Rectal smooth muscle tissue (tissue), 1 donor: ENCODE results near the gene IAH1.
A peak's percentile ranks its signal among the peaks of the same experiment; 100 is the strongest.

Experiments used
- H3K27ac ChIP-seq: one replicate; pipeline ENCODE4 v1.7.0; 2013; ENCODE audit warnings: low read depth, low read length, inconsistent platforms
- H3K27me3 ChIP-seq: one replicate; pipeline ENCODE4 v1.7.0; 2013; ENCODE audit warnings: low read length; ENCODE audit not compliant: control insufficient read depth, insufficient read depth
- H3K36me3 ChIP-seq: one replicate; pipeline ENCODE4 v1.7.0; 2013; ENCODE audit warnings: low read length; ENCODE audit not compliant: control insufficient read depth, insufficient read depth
- H3K4me1 ChIP-seq: one replicate; pipeline ENCODE4 v1.7.0; 2013; ENCODE audit warnings: low read length; ENCODE audit not compliant: control insufficient read depth, insufficient read depth
- H3K4me3 ChIP-seq: one replicate; pipeline ENCODE4 v1.7.0; 2013; ENCODE audit warnings: low read length
- H3K9ac ChIP-seq: one replicate; pipeline ENCODE4 v1.7.0; 2013; ENCODE audit warnings: low read length

Gene IAH1

GRCh38 chr2:9474361-9475057 is at the start of gene IAH1:
Gene IAH1 (plus strand): TSS chr2:9474551. CDS start chr2:9474567, 16 bp downstream.
- Histone ChIP-seq H3K27ac (peak within 1 kb of the TSS; percentile 83), H3K4me1 (peaks cover 3% of the 10 kb centered on the region), H3K36me3 (peaks cover 3% of the 10 kb centered on the region), H3K27me3 (no peaks in the 10 kb centered on the region), H3K4me3 (peak within 1 kb of the TSS; percentile 81), H3K9ac (peak within 1 kb of the TSS; percentile 89)

GRCh38 chr2:9428965-9429577 is 45.3 kb upstream of the IAH1 start:
- H3K27me3 ChIP-seq = no peaks in the 10 kb centered on the region
- no peak overlapping the region for H3K27ac ChIP-seq
- no peak overlapping the region for H3K4me3 ChIP-seq
- H3K9ac ChIP-seq = no peak overlapping the region
- H3K36me3 ChIP-seq = peaks cover 6% of the 10 kb centered on the region
- peaks cover 5% of the 10 kb centered on the region for H3K4me1 ChIP-seq

GRCh38 chr2:9430316-9431293 is 43.7 kb upstream of the IAH1 start:
- Histone ChIP-seq H3K4me3 (no peak overlapping the region), H3K4me1 (no peaks in the 10 kb centered on the region), H3K9ac (no peak overlapping the region), H3K36me3 (peaks cover 10% of the 10 kb centered on the region), H3K27ac (no peak overlapping the region), H3K27me3 (no peaks in the 10 kb centered on the region)

GRCh38 chr2:9434489-9434888 is 39.9 kb upstream of the IAH1 start:
- Histone ChIP-seq H3K4me1 (no peaks in the 10 kb centered on the region), H3K4me3 (no peak overlapping the region), H3K27ac (no peak overlapping the region), H3K36me3 (peaks cover 18% of the 10 kb centered on the region), H3K9ac (no peak overlapping the region), H3K27me3 (no peaks in the 10 kb centered on the region)

GRCh38 chr2:9439536-9439935 is 34.8 kb upstream of the IAH1 start:
- Histone ChIP-seq H3K9ac (no peak overlapping the region), H3K36me3 (peaks cover 13% of the 10 kb centered on the region), H3K4me1 (no peaks in the 10 kb centered on the region), H3K27me3 (no peaks in the 10 kb centered on the region), H3K27ac (no peak overlapping the region), H3K4me3 (no peak overlapping the region)

- H3K27ac ChIP-seq = no peak overlapping the region
- peaks cover 12% of the 10 kb centered on the region for H3K36me3 ChIP-seq
- no peak overlapping the region for H3K9ac ChIP-seq
- H3K4me1 ChIP-seq = no peaks in the 10 kb centered on the region
- H3K27me3 ChIP-seq = no peaks in the 10 kb centered on the region
- no peak overlapping the region for H3K4me3 ChIP-seq
These were observed 34.2 kb upstream of the IAH1 start for GRCh38 chr2:9440058-9440727.

GRCh38 chr2:9441556-9441955 is 32.8 kb upstream of the IAH1 start:
- no peak overlapping the region for H3K9ac ChIP-seq
- H3K27ac ChIP-seq = no peak overlapping the region
- peaks cover 20% of the 10 kb centered on the region for H3K36me3 ChIP-seq
- no peak overlapping the region for H3K4me3 ChIP-seq
- H3K27me3 ChIP-seq = no peaks in the 10 kb centered on the region
- no peaks in the 10 kb centered on the region for H3K4me1 ChIP-seq

- peaks cover 16% of the 10 kb centered on the region for H3K36me3 ChIP-seq
These were observed 30.8 kb upstream of the IAH1 start for GRCh38 chr2:9443526-9443925.

GRCh38 chr2:9445089-9445488 is 29.3 kb upstream of the IAH1 start:
- H3K4me1 ChIP-seq = no peaks in the 10 kb centered on the region
- H3K36me3 ChIP-seq = peaks cover 16% of the 10 kb centered on the region
- no peaks in the 10 kb centered on the region for H3K27me3 ChIP-seq
- H3K9ac ChIP-seq = no peak overlapping the region
- no peak overlapping the region for H3K4me3 ChIP-seq
- H3K27ac ChIP-seq = no peak overlapping the region

More at GRCh38 chr2:9443526-9443925, 30.8 kb upstream of the IAH1 start:
- Histone ChIP-seq H3K4me1 (no peaks in the 10 kb centered on the region), H3K9ac (no peak overlapping the region), H3K4me3 (no peak overlapping the region), H3K27ac (no peak overlapping the region), H3K27me3 (no peaks in the 10 kb centered on the region)

GRCh38 chr2:9451231-9451630 is 23.1 kb upstream of the IAH1 start:
- Histone ChIP-seq H3K27ac (no peak overlapping the region), H3K9ac (no peak overlapping the region), H3K4me1 (no peaks in the 10 kb centered on the region), H3K36me3 (peaks cover 7% of the 10 kb centered on the region), H3K4me3 (no peak overlapping the region), H3K27me3 (no peaks in the 10 kb centered on the region)

- H3K27ac ChIP-seq = no peak overlapping the region
- H3K9ac ChIP-seq = no peak overlapping the region
- no peak overlapping the region for H3K4me3 ChIP-seq
- H3K36me3 ChIP-seq = no peaks in the 10 kb centered on the region
- H3K27me3 ChIP-seq = no peaks in the 10 kb centered on the region
- no peaks in the 10 kb centered on the region for H3K4me1 ChIP-seq
These were observed 13.8 kb upstream of the IAH1 start for GRCh38 chr2:9460441-9461017.
